MCF 10A (cell line): ENCODE results near the gene ARFGEF3. TPM values are rescaled to one million over a fixed set of nuclear protein-coding genes. Genes with fewer than 3 reads are reported as not detected.
"Not testable (repeated sequence)": the region's sequence is repeated elsewhere in the genome, so short reads cannot be mapped to it uniquely, and the experiment has no call there.

ENCODE experiments used
- BruUV-seq: library from RNA; stranded (reverse); fragments of 400-500 nt; replicated peaks from 2 replicates; lab custom pipeline; 2021; lab: Mats Ljungman, UMichigan
- CTCF ChIA-PET: fragments of 300-600 bp; sonication (Branson Sonifier 250); formaldehyde crosslinking; extraction: SDS; loops from one replicate; lab custom pipeline; 2021; ENCODE audit warnings: antibody characterized with exemption, inconsistent platforms; lab: Yijun Ruan, JAX
- POLR2A ChIA-PET: fragments of 300-600, 350-650 bp; sonication (Branson Sonifier 250); formaldehyde crosslinking; extraction: SDS; loops from one replicate; lab custom pipeline; 2020; ENCODE audit warnings: antibody characterized with exemption, inconsistent platforms; lab: Yijun Ruan, JAX
- DNase-seq: peaks from one replicate; pipeline ENCODE4 v3.0.0-alpha.2; 2018; ENCODE audit not compliant: unreplicated experiment
- H3K27ac Mint-ChIP-seq: one replicate; pipeline ENCODE4 v1.8.0; 2022; ENCODE audit warnings: mild to moderate bottlenecking, low read depth, mixed read lengths; ENCODE audit not compliant: unreplicated experiment
- H3K27me3 Mint-ChIP-seq: one replicate; pipeline ENCODE4 v1.8.0; 2022; ENCODE audit warnings: mixed read lengths; ENCODE audit not compliant: insufficient read depth, unreplicated experiment
- H3K36me3 Mint-ChIP-seq: one replicate; pipeline ENCODE4 v1.8.0; 2022; ENCODE audit warnings: mild to moderate bottlenecking, moderate library complexity, mixed read lengths; ENCODE audit not compliant: insufficient read depth, unreplicated experiment
- H3K4me1 Mint-ChIP-seq: one replicate; pipeline ENCODE4 v1.8.0; 2022; ENCODE audit warnings: mixed read lengths; ENCODE audit not compliant: insufficient read depth, unreplicated experiment
- H3K4me3 Mint-ChIP-seq: one replicate; pipeline ENCODE4 v1.8.0; 2022; ENCODE audit warnings: mild to moderate bottlenecking, moderate library complexity, mixed read lengths; ENCODE audit not compliant: unreplicated experiment
- H3K9me3 Mint-ChIP-seq: one replicate; pipeline ENCODE4 v1.8.0; 2022; ENCODE audit warnings: mixed read lengths; ENCODE audit not compliant: unreplicated experiment
- intact Hi-C: fragments of 100-400 bp; cut with micrococcal nuclease; formaldehyde crosslinking; loops from 2 replicates; pipeline ENCODE4 v1.14.1; 2022
- total RNA-seq: library from RNA; stranded (reverse); gene quantifications from 2 replicates; pipeline ENCODE4 v1.2.3, GENCODE V29; 2022
- TF ChIP-seq, protein P1 (sequence below): fragments of 200-600 bp; IDR thresholded peaks from one replicate; pipeline ENCODE4 v1.8.0; 2022; ENCODE audit warnings: antibody characterized with exemption, mild to moderate bottlenecking; ENCODE audit not compliant: unreplicated experiment

Gene ARFGEF3
- total RNA-seq, 1 experiment from 2014 or later: 3.4 TPM

DNA sequence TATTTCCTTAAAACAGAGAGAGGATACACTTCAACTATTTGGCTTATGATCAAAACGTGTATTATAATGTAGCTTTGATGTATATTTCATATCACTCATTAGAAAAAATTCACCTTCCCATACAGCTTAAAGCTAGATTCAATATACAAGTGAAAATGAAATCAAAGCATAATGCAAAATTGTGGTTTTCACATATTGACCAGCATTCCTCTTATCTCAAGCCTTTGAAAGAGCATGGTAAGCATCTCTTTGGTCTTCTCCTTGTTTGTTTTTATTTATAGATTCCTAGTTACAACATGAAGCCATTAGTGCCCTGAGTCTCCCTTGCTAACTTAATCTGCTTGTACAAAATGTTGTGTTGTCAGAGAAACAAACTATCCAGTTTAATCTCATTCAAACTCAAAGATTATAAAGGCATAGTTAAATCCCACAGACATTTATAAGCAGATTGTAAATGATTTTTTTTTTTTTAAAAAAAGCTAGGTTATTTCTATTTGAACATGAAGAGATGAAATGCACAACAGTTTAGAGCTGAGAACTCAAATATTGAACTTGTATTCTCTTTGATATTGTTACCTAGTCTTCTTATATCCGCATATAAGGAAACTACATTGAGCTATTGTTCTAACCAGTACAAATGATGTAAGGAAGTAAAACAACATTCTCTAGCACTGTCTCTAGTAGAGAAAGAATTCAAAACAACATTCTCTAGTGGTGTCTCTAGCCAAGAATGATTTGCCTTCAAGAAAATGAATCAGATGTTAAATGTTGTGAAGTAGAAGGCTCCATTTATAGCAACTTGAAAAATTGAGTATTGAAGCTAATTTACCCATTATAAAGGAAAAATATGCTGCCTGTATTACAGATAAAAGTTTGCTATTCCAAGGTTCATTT, 184.8 kb downstream of the ARFGEF3 start:
- Mint-ChIP-seq H3K27me3 (no peaks in the 10 kb centered on the region), H3K36me3 (no peaks in the 10 kb centered on the region), H3K4me3 (no peak overlapping the region), H3K4me1 (no peaks in the 10 kb centered on the region), H3K9me3 (no peaks in the 10 kb centered on the region), H3K27ac (no peak overlapping the region)
- CTCF ChIA-PET: interaction anchor here (0.7 kb wide), 1 partner anchor 332 kb away, joined by 3 read pairs; no protein-coding TSS in a partner anchor
- no peak for DNase-seq
- BruUV-seq: no TSS peak
- TF ChIP-seq, protein P1, sequence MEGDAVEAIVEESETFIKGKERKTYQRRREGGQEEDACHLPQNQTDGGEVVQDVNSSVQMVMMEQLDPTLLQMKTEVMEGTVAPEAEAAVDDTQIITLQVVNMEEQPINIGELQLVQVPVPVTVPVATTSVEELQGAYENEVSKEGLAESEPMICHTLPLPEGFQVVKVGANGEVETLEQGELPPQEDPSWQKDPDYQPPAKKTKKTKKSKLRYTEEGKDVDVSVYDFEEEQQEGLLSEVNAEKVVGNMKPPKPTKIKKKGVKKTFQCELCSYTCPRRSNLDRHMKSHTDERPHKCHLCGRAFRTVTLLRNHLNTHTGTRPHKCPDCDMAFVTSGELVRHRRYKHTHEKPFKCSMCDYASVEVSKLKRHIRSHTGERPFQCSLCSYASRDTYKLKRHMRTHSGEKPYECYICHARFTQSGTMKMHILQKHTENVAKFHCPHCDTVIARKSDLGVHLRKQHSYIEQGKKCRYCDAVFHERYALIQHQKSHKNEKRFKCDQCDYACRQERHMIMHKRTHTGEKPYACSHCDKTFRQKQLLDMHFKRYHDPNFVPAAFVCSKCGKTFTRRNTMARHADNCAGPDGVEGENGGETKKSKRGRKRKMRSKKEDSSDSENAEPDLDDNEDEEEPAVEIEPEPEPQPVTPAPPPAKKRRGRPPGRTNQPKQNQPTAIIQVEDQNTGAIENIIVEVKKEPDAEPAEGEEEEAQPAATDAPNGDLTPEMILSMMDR: no peak
- intact Hi-C loops: no loop called here
- POLR2A ChIA-PET: interaction anchor here (1.1 to 1.6 kb wide), 3 partner anchors 8 to 13 kb away, joined by 3 to 4 read pairs (median 4); no protein-coding TSS in a partner anchor

DNA sequence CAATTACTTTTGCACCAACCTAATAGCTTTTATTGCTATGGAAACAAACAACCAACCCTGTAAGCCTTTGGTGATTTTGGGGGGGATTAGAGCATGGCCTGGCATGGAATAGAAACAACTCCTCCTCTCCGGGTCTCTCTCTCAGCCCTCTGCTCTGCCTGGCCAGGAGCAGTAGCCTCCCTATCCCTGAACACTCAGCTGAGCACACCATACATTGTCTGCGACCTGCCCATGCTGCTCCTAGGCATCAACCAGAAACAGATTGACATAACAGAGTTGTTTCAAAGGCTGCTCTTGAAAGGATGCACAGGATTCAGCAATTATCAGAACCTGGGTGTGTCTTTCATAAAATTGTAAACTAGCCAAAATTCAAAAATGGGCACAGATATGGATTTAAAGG, 186.1 kb downstream of the ARFGEF3 start:
- intact Hi-C loops: no loop called here
- Mint-ChIP-seq H3K27me3 (no peaks in the 10 kb centered on the region), H3K4me1 (no peaks in the 10 kb centered on the region), H3K27ac (no peak overlapping the region), H3K36me3 (no peaks in the 10 kb centered on the region), H3K4me3 (no peak overlapping the region), H3K9me3 (no peaks in the 10 kb centered on the region)
- no TSS peak for BruUV-seq
- ChIA-PET POLR2A (interaction anchor here (1.2 kb wide), 1 partner anchor 12 kb away, joined by 4 read pairs; no protein-coding TSS in a partner anchor), CTCF (interaction anchor here (0.6 kb wide), 1 partner anchor 340 kb away, joined by 3 read pairs; no protein-coding TSS in a partner anchor)
- no peak for DNase-seq
- TF ChIP-seq, protein P1: no peak

DNA sequence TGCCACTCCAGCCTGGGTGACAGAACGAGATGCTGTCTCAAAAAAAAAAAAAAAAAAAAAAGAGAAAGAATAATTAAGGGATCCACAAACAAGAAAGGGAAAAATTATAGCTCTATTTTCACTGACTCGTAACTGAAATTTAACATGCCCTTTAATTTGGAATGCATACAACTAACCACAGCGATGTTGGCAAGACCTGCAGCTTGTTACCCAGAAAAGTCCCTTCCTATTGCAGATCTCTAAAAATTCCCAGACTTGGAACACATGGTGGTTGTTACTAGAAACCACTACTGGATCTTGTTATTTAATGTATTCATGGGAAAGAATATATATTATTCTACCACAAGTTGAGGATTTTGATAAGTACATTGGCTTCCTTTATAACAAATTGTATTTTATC, 188.2 kb downstream of the ARFGEF3 start:
- Mint-ChIP-seq H3K9me3 (no peaks in the 10 kb centered on the region), H3K27ac (no peak overlapping the region), H3K36me3 (no peaks in the 10 kb centered on the region), H3K4me1 (no peaks in the 10 kb centered on the region), H3K27me3 (no peaks in the 10 kb centered on the region), H3K4me3 (no peak overlapping the region)
- intact Hi-C loops: no loop called here
- no TSS peak for BruUV-seq
- ChIA-PET CTCF (no interaction called here), POLR2A (no interaction called here)
- DNase-seq: no peak
- TF ChIP-seq, protein P1: no peak

DNA sequence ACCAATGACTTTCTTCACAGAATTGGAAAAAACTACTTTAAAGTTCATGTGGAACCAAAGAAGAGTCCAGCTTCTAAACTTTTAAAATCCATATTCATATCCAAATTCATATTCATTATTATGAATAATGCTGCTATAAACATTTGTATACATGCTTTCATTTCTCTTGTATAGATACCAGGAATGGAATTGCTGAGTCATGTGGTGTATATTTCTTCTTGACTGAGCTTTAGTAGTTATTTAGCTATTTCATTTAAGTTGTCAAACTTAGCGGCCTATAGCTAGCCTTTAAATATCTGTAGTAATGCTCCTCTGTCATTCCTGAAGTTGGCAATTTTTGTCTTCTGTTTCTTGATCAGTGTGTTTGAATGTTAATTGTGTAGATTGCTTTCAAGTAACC, 196.2 kb downstream of the ARFGEF3 start:
- Mint-ChIP-seq H3K27me3 (no peaks in the 10 kb centered on the region), H3K4me1 (no peaks in the 10 kb centered on the region), H3K27ac (no peak overlapping the region), H3K36me3 (no peaks in the 10 kb centered on the region), H3K4me3 (no peak overlapping the region), H3K9me3 (no peaks in the 10 kb centered on the region)
- POLR2A ChIA-PET: no interaction called here
- intact Hi-C loops: no loop called here
- TF ChIP-seq, protein P1: no peak
- no peak for DNase-seq
- CTCF ChIA-PET: interaction anchor here (1.1 kb wide), 1 partner anchor 45 kb away, joined by 3 read pairs; no protein-coding TSS in a partner anchor
- BruUV-seq: no TSS peak

DNA sequence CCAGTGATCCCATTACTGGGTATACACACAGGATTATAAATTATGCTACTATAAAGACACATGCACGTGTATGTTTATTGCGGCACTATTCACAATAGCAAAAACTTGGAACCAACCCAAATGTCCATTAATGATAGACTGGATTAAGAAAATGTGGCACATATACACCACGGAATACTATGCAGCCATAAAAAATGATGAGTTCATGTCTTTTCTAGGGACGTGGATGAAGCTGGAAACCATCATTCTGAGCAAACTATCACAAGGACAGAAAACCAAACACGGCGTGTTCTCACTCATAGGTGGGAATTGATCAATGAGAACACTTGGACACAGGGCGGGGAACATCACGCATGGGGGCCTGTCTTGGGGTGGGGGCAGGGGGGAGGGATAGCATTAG, 206.9 kb downstream of the ARFGEF3 start:
- not testable (repeated sequence) for BruUV-seq

More for the DNA sequence above, 206.9 kb downstream of the ARFGEF3 start:
- intact Hi-C loops, H3K4me3 Mint-ChIP-seq, CTCF ChIA-PET, H3K9me3 Mint-ChIP-seq, H3K4me1 Mint-ChIP-seq, H3K27ac Mint-ChIP-seq, POLR2A ChIA-PET, H3K36me3 Mint-ChIP-seq, DNase-seq: not testable (repeated sequence)
- H3K27me3 Mint-ChIP-seq: peaks cover 10% of the 10 kb centered on the region
